HG03575 (cell line): ENCODE results near the gene RAC2.

ENCODE experiments used
- ATAC-seq: cut with Tn5 transposase; IDR thresholded peaks from one replicate; pipeline ENCODE4 v1.9.1; 2021; ENCODE audit not compliant: unreplicated experiment, insufficient number of reproducible peaks, low FRiP score; ENCODE audit errors: extremely low read depth

Gene RAC2

DNA sequence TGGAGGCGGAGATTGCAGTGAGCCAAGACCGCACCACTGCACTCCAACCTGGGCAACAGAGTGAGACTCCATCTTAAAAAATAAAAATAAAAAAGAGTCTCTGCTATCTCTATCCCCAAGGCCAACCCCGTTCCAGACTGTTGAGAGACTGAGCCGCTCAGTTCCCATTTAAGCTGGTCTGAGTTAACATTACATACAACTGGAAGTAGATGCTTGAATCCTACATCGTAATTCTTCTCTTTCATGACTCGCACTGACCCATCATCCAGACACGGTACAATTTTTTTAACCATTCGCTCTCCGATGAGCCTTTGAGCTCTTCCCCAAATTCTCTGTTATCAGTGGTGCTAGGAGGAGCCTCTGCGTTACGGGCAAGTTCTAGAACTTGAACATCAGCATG lies 33.3 kb upstream of the RAC2 start:
- no peak for ATAC-seq

DNA sequence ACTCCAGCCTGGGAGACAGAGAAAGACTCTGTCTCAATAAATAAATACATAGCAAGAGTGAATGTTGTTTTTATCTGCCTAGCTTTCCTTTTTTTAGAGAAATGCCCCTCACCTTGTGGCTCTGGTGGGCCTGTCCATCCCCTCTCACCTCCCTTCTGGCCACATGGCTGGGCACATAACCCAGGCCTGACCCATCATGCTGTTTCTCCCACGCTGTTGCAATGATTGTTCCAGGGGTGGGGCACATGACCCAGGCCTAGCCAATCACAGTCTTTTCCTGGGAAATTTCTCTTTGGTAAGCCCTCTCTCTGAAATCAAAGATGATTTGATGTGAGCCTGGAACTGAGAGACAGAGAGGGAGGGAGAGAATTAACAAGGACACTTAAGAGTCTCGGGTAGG lies 32.7 kb upstream of the RAC2 start:
- no peak for ATAC-seq

DNA sequence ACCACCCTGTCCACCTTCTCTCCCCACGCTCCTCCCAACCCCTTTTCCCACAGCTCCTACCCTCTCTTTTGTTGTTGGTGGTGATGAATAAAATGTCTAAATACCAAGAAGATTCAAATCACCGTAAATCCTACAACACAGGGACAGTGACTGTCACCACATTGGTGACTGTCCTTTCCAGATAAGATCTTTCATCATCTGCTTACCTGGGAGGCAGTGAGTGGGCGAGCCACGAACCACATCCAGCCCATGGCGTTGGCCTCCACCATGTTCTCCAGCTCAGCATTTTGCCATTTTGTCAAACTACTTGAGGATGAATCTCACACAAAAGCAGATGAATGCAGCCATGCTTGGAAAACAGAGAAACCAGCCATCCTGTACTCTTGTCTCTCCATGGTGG lies 31.6 kb upstream of the RAC2 start:
- no peak for ATAC-seq

DNA sequence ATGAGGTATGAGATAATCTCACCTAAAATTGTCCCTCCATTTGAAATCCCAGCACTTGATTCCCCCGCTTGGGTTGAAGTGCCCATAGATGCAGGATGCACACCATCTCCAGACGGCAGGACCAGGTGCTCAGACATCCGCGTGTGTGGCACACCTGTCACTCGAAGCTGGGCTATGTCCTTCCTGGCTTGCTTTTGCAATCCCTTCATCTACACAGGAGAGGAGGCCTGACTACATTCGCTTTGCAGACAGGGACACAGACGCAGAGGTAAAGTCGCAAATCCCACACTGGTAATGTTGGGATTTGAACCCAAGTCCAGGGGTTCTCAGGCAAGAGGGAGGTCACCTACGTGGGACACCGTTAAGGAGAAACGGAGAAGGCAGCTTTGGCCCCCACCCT lies 31.1 kb upstream of the RAC2 start:
- ATAC-seq = no peak

DNA sequence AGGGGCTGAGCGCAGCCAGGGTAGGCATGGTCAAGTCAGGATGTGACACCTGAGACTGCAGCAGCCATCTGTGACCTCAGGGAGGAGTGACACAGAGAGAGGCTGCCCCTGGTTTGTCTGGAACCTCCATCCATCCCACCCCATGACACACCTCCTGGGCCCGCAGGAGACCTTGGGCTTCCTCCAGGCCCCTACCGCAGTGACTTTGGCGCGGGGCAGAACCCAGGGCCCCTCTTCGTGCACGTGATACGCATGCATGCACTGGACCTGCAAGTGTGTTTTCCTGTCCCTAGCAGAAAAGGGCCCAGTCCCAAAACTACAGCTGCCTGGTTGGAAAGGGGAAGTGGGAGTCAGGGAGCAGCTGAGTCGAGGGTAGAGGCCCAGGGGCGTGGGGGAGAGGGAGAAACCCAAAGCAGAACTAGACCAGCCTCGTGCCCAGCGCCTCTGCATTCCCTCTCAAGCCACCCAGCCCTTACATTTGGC lies 30.4 kb upstream of the RAC2 start:
- ATAC-seq = no peak

DNA sequence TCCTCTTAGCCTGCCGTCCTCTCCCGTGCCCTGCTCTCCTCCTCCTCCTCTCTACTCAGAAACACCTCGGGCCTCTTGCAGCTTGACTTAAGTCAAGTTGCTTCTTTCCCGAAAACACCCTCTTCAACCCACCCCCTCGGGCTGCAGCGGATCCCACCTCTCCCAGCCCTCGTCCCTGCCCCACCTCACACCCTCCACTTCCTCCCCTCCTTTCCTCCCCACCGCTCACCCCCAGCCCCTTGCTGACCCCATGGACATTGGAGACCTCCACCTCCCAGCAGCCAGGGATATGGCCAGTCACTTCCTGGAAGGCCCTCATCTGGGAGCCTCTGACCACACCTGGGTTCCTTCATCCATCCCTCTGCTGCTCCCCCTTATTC lies 29.8 kb upstream of the RAC2 start:
- ATAC-seq = no peak

DNA sequence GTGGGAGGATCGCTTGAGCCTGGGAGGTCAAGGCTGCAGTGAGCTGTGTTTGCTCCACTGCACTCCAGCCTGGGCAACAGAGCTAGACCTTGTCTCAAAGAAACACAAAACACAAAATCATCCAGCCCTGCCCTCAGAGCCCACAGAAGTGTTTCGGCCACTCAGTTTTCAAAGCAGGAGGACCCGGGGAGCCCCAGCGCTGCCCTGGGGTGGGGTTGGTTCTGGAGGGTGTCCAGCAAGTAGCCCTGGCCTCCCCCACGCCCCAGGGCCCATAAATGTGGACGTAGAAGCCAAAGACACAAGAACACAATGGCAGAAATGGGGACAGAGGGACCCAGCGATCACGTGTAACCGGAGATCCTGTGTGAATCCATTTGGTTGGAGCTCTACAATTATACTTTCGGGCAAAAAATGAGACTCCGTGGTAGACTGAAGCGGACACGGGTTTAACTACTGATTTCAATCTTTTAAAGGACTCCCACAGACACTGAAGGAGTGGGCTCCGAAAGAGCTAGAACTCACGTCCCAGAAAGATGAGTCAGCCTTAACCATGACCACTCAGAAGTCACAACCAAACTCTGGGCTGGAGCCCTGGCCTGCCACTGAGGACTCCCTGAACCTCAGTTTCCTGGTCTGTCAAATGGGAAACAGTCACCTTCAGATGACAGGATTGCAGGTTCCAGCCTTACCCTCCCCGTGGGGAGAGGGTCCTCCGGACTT lies 29.2 kb upstream of the RAC2 start:
- ATAC-seq = no peak

DNA sequence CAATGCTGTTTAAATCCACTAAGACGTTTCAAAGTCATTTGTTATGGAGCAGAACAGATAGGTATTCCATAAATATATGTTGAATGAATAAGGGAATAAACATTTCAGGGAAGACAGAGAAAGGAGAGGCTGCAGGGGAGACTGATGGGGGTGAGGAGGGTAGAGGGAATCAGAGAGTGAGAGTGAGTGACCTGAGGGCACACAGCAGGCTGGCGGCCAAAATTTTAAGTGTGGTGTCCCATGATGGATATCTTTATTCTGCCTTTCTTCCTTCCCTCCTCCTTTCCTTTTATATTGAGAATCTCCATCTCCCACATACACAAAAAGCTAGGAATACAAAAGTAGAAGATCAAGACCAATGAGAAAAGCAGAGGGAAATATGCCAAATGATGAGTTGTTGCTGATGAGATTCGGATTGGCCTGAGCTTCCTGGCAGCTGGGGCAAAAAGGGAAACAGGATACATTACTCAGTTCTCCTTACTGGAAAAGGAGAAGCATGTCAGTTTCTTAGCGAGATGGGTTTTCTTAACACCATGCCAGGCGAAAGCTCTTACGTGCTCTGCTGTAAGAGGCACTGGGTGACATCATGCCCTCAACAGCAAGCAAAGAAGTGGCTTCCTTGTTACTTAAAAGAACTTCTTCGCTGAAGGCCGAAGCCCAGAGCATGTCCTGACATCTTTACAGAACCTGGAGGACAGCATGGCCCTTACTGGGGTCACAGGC lies 27.0 kb upstream of the RAC2 start:
- ATAC-seq = no peak

DNA sequence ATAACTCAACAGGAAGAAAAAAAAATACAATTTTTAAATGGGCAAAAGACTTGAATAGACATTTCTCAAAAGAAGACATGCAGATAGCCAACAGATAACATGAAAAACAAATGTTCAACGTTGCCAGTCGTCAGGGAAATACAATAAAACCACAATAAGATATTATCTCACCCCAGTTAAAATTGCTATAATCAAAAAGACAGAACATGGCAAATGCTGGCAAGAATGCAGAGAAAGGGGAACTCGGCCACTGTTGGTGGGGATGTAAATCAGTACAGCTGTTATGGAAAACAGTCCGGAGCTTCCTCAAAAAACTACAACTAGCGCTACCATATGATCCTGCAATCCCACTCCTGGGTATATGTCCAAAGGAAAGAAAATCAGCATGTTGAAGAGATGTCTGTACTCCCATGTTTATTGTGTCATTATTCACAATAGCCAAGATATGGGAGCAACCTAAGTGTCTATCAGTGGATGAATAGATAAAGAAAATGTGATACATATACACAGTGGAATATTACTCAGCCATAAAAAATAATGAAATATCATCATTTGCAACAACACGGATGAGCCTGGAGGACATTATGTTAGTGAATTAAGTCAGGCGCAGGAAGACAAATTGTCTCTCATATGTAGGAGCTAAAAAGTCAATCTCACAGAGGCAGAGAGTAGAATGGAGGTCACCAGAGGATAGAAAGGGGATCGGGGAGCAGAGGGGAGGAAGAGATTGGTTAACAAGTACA lies 26.0 kb upstream of the RAC2 start:
- no peak for ATAC-seq

DNA sequence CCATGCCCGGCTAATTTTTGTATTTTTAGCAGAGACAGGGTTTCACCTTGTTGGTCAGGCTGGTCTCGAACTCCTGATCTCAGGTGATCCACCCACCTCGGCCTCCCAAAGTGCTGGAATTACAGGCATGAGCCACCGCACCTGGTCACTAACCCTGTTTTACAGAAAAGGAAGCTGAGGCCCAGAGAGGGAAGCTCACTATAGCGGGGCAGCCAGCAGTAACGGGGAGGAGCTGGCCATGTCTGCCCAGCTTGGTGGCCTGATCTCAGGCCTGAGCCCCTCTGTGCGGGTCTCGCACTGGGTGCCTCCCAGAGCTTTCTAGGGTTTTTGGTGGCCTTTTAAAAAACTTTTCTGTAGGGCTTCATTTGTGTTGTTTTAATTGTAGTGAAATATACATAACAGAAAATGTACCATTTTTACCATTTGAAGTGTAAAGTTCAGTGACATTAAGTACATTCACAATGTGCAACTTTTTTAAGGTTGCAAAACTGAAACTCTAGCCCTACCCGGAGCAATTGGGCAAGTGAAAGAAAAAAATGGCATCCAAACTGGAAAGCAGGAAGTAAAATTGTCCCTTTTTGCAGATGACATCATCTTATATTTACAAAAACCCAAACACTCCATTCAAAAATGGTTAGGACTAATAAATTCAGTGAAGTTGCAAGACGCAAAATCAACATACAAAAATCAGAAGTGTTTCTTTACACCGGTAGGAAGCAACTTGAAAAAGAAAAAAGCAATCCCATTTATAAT lies 23.8 kb upstream of the RAC2 start:
- ATAC-seq = no peak

DNA sequence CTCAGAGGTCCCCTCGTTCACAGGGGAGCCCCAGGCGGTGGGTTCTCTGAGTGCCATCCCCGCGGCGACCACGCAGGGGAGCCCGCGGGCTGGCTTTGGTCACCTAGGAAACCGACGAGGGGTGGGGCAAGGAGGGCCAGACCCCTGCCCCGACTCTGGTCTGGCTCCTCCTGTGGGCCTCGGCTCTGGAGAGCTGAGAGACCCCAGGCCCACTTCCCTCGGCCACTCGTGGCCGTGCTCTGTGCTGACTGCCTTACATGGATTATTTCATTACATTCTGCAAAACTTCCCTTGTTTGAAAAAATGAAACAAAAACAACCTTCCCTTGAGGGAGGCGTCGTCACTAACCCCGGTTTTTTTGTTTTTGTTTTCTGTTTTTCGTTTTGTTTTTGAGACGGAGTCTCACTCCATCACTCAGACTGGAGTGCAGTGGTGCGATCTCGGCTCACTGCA lies 23.1 kb upstream of the RAC2 start:
- no peak for ATAC-seq

DNA sequence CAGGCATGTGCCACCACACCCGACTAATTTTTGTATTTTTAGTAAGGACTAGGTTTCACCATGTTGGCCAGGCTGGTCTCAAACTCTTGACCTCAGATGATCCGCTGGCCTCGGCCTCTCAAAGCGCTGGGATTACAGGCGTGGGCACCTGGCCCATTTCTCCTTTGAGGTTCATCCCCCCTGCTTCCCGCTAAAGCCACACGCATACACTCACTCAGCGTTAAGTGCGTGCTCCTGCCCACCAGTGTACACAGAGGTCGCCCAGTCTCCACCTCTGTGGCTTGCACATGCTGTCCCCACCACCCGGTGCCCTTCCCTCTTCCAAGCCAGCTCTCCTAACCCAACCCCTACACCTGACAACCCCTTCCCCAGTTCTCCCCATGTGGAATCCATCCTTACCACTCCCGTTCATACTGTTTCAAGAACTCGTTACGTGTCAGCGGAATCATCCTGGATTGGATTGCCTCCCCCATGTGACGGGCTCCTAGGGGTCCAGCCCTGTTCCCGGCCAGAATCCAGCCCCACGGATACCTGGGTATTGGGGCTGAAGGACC lies 22.6 kb upstream of the RAC2 start:
- ATAC-seq = no peak

DNA sequence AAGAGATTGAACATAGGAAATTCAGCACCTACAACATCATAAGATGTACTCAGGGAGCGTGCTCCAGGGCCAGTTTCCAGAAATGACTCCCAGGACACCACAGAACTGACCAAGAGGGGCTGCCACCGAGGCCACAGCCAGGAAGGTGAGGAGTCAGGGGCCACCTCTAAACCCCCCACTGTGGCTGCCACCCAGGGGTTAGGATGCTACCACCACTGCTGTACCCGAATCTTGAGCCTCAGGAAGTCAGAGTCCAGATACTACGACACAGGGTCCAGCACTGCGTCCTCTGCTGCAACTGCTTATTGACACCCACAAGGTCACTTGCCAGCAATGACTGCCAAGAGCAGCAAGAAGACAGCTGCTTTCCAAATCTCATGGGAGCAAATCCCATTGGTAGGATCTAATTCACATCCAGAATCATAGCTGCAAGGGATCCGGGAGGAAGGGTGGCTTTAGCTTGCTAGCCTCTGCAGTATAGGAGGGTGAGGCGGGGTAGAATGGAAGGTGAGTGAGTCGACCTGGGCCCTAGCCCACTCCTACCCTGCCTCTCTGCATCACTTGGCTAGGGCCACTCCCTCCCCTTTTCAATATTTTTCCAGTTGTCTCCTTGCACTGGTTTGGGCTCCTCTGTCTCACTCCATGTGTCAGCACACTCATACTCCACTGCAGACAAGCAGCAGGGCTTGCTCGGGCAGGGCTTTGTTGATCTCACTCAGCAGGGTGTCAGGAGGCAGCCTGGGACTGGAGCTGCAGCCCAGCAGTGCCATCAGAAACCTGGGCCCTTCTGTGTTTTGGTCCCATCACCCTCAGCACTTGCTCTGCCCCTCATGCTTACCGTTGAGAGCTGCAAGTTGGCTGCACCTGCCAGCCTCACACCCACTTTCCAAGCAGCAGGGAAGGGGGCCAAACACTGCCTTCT lies 20.2 kb upstream of the RAC2 start:
- no peak for ATAC-seq

DNA sequence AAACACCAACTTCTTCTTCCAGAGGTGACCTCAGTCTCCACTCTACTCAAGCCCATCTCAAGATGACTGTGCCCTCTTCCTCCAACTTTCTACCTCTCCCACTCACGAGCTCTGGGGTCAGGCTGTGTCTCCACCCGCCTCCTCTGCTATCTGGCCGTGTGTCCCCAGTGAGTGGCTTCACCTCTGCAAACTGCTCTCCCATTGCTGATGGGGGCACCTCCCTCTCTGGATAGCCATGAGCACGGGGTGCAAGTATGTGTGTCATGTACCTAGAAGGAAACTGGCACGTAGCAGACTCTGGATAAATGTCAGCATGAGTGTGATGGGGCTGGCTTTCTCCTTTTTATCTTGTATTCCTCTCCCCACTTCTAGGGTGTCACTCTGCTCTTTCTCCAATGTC lies 18.3 kb upstream of the RAC2 start:
- no peak for ATAC-seq

DNA sequence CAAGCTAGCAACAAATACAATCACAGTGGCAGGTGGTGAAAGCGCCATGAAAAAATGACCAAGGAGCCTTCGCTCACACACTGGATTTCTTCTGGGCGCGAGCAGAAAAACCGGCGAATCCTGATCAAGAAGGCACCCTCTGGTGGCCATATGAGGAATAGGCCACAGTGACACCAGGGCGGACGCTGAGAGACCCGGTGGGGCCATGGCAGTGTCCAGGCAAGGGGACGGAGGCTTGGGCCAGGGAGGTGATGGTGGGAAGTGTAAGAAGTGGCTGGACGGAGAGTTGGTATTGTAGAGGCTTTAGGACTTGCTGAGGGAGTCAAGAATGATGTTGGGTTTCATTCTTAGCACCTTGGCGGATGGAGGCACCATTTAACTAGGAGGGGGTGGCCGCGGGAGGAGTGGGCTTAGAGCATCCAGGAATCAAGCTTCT lies 16.9 kb upstream of the RAC2 start:
- ATAC-seq = no peak

DNA sequence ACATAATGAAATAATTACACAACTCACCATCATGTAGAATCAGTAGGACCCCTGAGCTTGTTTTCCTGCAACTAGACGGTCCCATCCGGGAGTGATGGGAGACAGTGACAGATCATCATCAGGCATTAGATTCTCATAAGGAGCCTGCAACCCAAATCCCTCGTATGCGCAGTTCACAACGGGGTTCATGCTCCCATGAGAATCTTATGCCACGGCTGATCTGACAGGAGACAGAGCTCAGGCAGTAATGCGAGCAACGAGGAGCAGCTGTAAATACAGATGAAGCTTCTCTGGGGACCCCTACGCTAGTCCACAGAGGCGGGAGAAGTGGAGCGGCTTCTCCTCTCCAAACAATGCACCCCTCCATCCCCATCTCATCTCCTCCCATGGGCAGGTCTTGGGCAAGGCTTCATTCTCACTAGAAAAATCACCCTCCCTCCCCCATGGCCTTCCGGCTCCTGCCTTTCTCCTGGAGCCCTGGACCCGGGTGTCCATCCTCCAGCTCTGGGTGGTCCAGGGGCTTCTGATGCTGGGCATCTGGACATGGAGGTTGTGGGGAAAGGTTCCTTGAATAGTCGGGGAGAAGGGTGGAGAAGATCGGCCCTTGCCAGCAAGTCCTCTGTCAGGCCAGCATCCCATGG lies 16.2 kb upstream of the RAC2 start:
- no peak for ATAC-seq

DNA sequence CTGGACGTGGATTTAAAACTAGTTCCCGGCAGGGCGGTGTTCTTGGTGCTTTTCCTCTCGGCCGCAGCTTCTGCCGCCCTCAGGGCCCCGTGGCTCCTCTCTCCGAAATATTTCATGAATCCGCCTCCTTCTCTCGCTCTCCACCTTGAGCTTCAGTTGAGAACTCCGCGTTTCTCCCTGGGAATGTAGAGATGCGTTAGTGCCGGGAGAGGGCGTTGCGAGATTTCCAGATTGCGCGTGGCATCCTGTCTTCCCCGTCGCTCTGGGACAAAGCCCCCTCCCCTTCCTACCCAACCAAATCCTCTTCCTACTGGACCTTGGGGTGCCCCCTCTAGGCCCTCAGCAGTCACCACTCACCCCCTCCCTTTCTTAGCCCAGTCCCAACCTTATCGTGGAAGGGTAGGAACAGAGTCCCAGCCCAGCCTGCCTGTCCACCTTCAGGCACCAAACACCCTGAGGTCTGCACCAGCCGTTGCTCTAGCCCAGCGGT lies 15.5 kb upstream of the RAC2 start:
- no peak for ATAC-seq
